ENCODE results near the gene WWC2. TPM values are rescaled to one million over a fixed set of nuclear protein-coding genes. Genes with fewer than 3 reads are reported as not detected.

The WWC2 gene
- total RNA-seq, 1 experiment from 2014 or later = 126 TPM

GRCh38 chr4:183289688-183290087 is 190.6 kb downstream of the WWC2 start:
- ATAC-seq = peak; percentile 84
- H3K4me1 Mint-ChIP-seq = no peaks in the 10 kb centered on the region
- H3K27me3 Mint-ChIP-seq (ENCODE audit: low read depth) = no peaks in the 10 kb centered on the region
- peak; percentile 44 for DNase-seq (ENCODE audit: low spot score)
- H3K9me3 Mint-ChIP-seq = no peaks in the 10 kb centered on the region
- H3K36me3 Mint-ChIP-seq = peaks cover 75% of the 10 kb centered on the region
- H3K27ac Mint-ChIP-seq = no peak overlapping the region
- TF ChIP-seq ATF3 (CRISPR knock-in tag; conservative IDR thresholded peaks at IDR 0.05) = no peak
- TF ChIP-seq IRF2 (CRISPR knock-in tag; IDR thresholded peaks at IDR 0.05; ENCODE audit: borderline replicate concordance, low read depth) = no peak
- no peak for TF ChIP-seq USF1 (CRISPR knock-in tag; IDR thresholded peaks at IDR 0.05)
- TF ChIP-seq ETV6 (CRISPR knock-in tag; IDR thresholded peaks at IDR 0.05) = no peak
- TF ChIP-seq ATF6 (CRISPR knock-in tag; IDR thresholded peaks at IDR 0.05) = no peak
- TF ChIP-seq FOXJ3 (CRISPR knock-in tag; IDR thresholded peaks at IDR 0.05; ENCODE audit: borderline replicate concordance) = no peak
- no peak for TF ChIP-seq PREB (CRISPR knock-in tag; IDR thresholded peaks at IDR 0.05; ENCODE audit: borderline replicate concordance)
- TF ChIP-seq SOX15 (CRISPR knock-in tag; IDR thresholded peaks at IDR 0.05) = no peak
- no peak for TF ChIP-seq CREM (CRISPR knock-in tag; IDR thresholded peaks at IDR 0.05)
- no peak for TF ChIP-seq USF2 (CRISPR knock-in tag; IDR thresholded peaks at IDR 0.05)
- no peak for TF ChIP-seq ERG (CRISPR knock-in tag; IDR thresholded peaks at IDR 0.05)
- ChIA-PET CTCF (interaction anchor here (0.6 to 1.0 kb wide), 3 partner anchors 27 to 141 kb away, joined by 3 to 4 read pairs (median 3); no protein-coding TSS in a partner anchor), POLR2A (interaction anchor here (0.5 to 0.6 kb wide), 3 partner anchors 96 to 191 kb away, joined by 3 to 4 read pairs (median 3); no protein-coding TSS in a partner anchor)
- no peak overlapping the region for H3K4me3 Mint-ChIP-seq

- CTCF ChIA-PET = no interaction called here
- no peaks in the 10 kb centered on the region for H3K27me3 Mint-ChIP-seq (ENCODE audit: low read depth)
- no peak overlapping the region for H3K4me3 Mint-ChIP-seq
- TF ChIP-seq SOX15 (CRISPR knock-in tag; IDR thresholded peaks at IDR 0.05) = no peak
- TF ChIP-seq NFYB (CRISPR knock-in tag; conservative IDR thresholded peaks at IDR 0.05; ENCODE audit: low read depth) = no peak
- TF ChIP-seq OVOL2 (CRISPR knock-in tag; IDR thresholded peaks at IDR 0.05; ENCODE audit: borderline replicate concordance) = no peak
- no peak for TF ChIP-seq E2F4 (CRISPR knock-in tag; IDR thresholded peaks at IDR 0.05; ENCODE audit: borderline replicate concordance, low read depth)
- no peak for TF ChIP-seq ZNF532 (CRISPR knock-in tag; IDR thresholded peaks at IDR 0.05; ENCODE audit: borderline replicate concordance)
- no peak for TF ChIP-seq NR2C2 (CRISPR knock-in tag; IDR thresholded peaks at IDR 0.05)
- TF ChIP-seq AFF4 (CRISPR knock-in tag; IDR thresholded peaks at IDR 0.05; ENCODE audit: borderline replicate concordance) = no peak
- TF ChIP-seq SP1 (CRISPR knock-in tag; conservative IDR thresholded peaks at IDR 0.05) = no peak
- H3K36me3 Mint-ChIP-seq = peaks cover 77% of the 10 kb centered on the region
- DNase-seq (ENCODE audit: low spot score) (no peak), ATAC-seq (no peak)
- H3K9me3 Mint-ChIP-seq = no peaks in the 10 kb centered on the region
- POLR2A ChIA-PET = no interaction called here
- H3K4me1 Mint-ChIP-seq = no peaks in the 10 kb centered on the region
- H3K27ac Mint-ChIP-seq = no peak overlapping the region
Measured at GRCh38 chr4:183291070-183291469, 192.0 kb downstream of the WWC2 start.
